ENCODE results near the gene RASA3. TPM values are rescaled to one million over a fixed set of nuclear protein-coding genes. Genes with fewer than 3 reads are reported as not detected.

Gene RASA3
- total and polyA plus RNA-seq, 9 of the 15 experiments (the other 6 are each of a cell fraction or from before 2014, with no cell fraction given): 0.72 to 25.3 (median 14.4) TPM

- H2AFZ ChIP-seq (ENCODE audit: low read depth, low read length): no peak overlapping the region
- H3K9ac ChIP-seq (ENCODE audit: insufficient read depth in 1 of 2, low read depth in 2 of 2, low read length in 2 of 2): no peak overlapping the region
- H3K9me3 ChIP-seq (replicated peaks; ENCODE audit: control insufficient read depth, insufficient read depth, low read depth, low read length): no peaks in the 10 kb centered on the region
- POLR2A ChIA-PET: no interaction called here
- H3K27ac ChIP-seq (ENCODE audit: extremely low read depth, low read depth, low read length): no peak overlapping the region
- in situ Hi-C loops (cut with MboI): no loop called here
- no peak overlapping the region for H3K4me3 ChIP-seq
- no peaks in the 10 kb centered on the region for H4K20me1 ChIP-seq (replicated peaks; ENCODE audit: control insufficient read depth, insufficient read depth, low read length)
- intact Hi-C loops (cut with micrococcal nuclease): no loop called here
- no peak overlapping the region for H3K4me2 ChIP-seq (ENCODE audit: insufficient read depth, low read length)
- H3K4me1 ChIP-seq (replicated peaks in 1 of 2; ENCODE audit: control insufficient read depth in 2 of 2, insufficient read depth in 2 of 2, low read length in 2 of 2): peaks cover 4 to 21% of the 10 kb centered on the region in 2 experiments; a peak in 4 of 5 replicates
- H3K79me2 ChIP-seq (ENCODE audit: control insufficient read depth, insufficient read depth, low read length): no peaks in the 10 kb centered on the region
- CTCF ChIA-PET (ENCODE audit: low intra/inter-chr PET ratio): no interaction called here
- WGBS (ENCODE audit: insufficient coverage, low coverage, missing lambda C conversion rate): 51% methylated on average over 7 of the region's 14 CpGs
- H3K27me3 ChIP-seq (ENCODE audit: control insufficient read depth in 2 of 2, insufficient read depth in 2 of 2, low read length in 2 of 2): no peaks in the 10 kb centered on the region; a peak in 1 of 5 replicates
- no peaks in the 10 kb centered on the region for H3K36me3 ChIP-seq (ENCODE audit: control insufficient read depth, insufficient read depth, low read length)
- BruUV-seq (replicated peaks): no TSS peak
- H3K9me1 ChIP-seq (ENCODE audit: control insufficient read depth, insufficient read depth, low read length): no peaks in the 10 kb centered on the region
- no peak for DNase-seq (ENCODE audit: extremely low read depth in 1 of 4, low spot score in 3 of 4)
- FAIRE-seq: no peak
- ATAC-seq: no peak
- TF ChIP-seq FOXA1 (IDR thresholded peaks at IDR 0.05; ENCODE audit: borderline replicate concordance): no peak
- TF ChIP-seq, protein P1, sequence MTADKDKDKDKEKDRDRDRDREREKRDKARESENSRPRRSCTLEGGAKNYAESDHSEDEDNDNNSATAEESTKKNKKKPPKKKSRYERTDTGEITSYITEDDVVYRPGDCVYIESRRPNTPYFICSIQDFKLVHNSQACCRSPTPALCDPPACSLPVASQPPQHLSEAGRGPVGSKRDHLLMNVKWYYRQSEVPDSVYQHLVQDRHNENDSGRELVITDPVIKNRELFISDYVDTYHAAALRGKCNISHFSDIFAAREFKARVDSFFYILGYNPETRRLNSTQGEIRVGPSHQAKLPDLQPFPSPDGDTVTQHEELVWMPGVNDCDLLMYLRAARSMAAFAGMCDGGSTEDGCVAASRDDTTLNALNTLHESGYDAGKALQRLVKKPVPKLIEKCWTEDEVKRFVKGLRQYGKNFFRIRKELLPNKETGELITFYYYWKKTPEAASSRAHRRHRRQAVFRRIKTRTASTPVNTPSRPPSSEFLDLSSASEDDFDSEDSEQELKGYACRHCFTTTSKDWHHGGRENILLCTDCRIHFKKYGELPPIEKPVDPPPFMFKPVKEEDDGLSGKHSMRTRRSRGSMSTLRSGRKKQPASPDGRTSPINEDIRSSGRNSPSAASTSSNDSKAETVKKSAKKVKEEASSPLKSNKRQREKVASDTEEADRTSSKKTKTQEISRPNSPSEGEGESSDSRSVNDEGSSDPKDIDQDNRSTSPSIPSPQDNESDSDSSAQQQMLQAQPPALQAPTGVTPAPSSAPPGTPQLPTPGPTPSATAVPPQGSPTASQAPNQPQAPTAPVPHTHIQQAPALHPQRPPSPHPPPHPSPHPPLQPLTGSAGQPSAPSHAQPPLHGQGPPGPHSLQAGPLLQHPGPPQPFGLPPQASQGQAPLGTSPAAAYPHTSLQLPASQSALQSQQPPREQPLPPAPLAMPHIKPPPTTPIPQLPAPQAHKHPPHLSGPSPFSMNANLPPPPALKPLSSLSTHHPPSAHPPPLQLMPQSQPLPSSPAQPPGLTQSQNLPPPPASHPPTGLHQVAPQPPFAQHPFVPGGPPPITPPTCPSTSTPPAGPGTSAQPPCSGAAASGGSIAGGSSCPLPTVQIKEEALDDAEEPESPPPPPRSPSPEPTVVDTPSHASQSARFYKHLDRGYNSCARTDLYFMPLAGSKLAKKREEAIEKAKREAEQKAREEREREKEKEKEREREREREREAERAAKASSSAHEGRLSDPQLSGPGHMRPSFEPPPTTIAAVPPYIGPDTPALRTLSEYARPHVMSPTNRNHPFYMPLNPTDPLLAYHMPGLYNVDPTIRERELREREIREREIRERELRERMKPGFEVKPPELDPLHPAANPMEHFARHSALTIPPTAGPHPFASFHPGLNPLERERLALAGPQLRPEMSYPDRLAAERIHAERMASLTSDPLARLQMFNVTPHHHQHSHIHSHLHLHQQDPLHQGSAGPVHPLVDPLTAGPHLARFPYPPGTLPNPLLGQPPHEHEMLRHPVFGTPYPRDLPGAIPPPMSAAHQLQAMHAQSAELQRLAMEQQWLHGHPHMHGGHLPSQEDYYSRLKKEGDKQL (CRISPR knock-in tag; IDR thresholded peaks at IDR 0.05; ENCODE audit: borderline replicate concordance): no peak
- no peak for TF ChIP-seq DMBX1 (CRISPR knock-in tag; IDR thresholded peaks at IDR 0.05; ENCODE audit: borderline replicate concordance)
- no peak for TF ChIP-seq NR2F6 (CRISPR knock-in tag; IDR thresholded peaks at IDR 0.05)
- no peak for TF ChIP-seq FOXP4 (CRISPR knock-in tag; IDR thresholded peaks at IDR 0.05; ENCODE audit: borderline replicate concordance)
- TF ChIP-seq PHB2 (IDR thresholded peaks at IDR 0.05; ENCODE audit: low read depth): no peak
- no peak for TF ChIP-seq NUFIP1 (IDR thresholded peaks at IDR 0.05; ENCODE audit: partially characterized antibody)
These were observed 175.9 kb downstream of the RASA3 start for GRCh38 chr13:113956571-113956970.

All from K562 (cell line).